SK-N-SH (cell line): ENCODE results near the gene C1orf174. TPM values are rescaled to one million over a fixed set of nuclear protein-coding genes. Genes with fewer than 3 reads are reported as not detected.

Source experiments
- CTCF ChIA-PET: fragments of 300-600, 350-600 bp; formaldehyde crosslinking; extraction: SDS; loops from one replicate; lab custom pipeline; 2021; lab: Yijun Ruan, JAX
- POLR2A ChIA-PET: fragments of 350-600 bp; sonication (Branson Sonifier 250); formaldehyde crosslinking; extraction: SDS; loops from one replicate; lab custom pipeline; 2020; ENCODE audit warnings: antibody characterized with exemption, inconsistent platforms; lab: Yijun Ruan, JAX
- DNase-seq: peaks from one replicate; pipeline ENCODE4 v3.0.0; 2012
- H2AFZ ChIP-seq: fragments of 200-600 bp; sonication (generic); 2 replicates; pipeline ENCODE4 v1.8.1; 2016; ENCODE audit warnings: antibody characterized with exemption, mild to moderate bottlenecking, low read depth
- H3F3A ChIP-seq: fragments of 200-600 bp; sonication (generic); replicated peaks from 2 replicates; pipeline ENCODE3; 2016; ENCODE audit warnings: antibody characterized with exemption, mild to moderate bottlenecking; ENCODE audit not compliant: insufficient read depth
- H3K27ac ChIP-seq, 2 experiments: fragments of 200-500 bp in 1 of 2; fragments of 200-600 bp in 1 of 2; sonication (Bioruptor generic) in 1 of 2; sonication (generic), shearing (Covaris generic) in 1 of 2; 2 replicates each; pipeline versions ENCODE4 v1.5.1 to v1.6.1; 2014 to 2016; ENCODE audit warnings: low read depth in 2 of 2, inconsistent platforms in 1 of 2, low read length in 1 of 2, mild to moderate bottlenecking in 1 of 2, mixed read lengths in 1 of 2
- H3K27me3 ChIP-seq: fragments of 200-600 bp; sonication (generic), shearing (Covaris generic); 2 replicates; pipeline ENCODE4 v1.6.1; 2016; ENCODE audit warnings: mixed run types; ENCODE audit not compliant: insufficient read depth
- H3K36me3 ChIP-seq, 2 experiments: fragments of 200-500 bp in 1 of 2; fragments of 200-600 bp in 1 of 2; sonication (Bioruptor generic) in 1 of 2; sonication (generic) in 1 of 2; replicated peaks in 1 of 2; 2 replicates each; pipeline versions ENCODE3 to v1.5.1; 2014 to 2016; ENCODE audit warnings: low read length in 1 of 2, mild to moderate bottlenecking in 1 of 2; ENCODE audit not compliant: insufficient read depth in 2 of 2, control insufficient read depth in 1 of 2
- H3K4me1 ChIP-seq, 2 experiments: fragments of 200-500 bp in 1 of 2; fragments of 200-600 bp in 1 of 2; sonication (Bioruptor generic) in 1 of 2; sonication (generic), shearing (Covaris generic) in 1 of 2; 2 replicates each; pipeline versions ENCODE4 v1.5.1 to v1.6.1; 2014 to 2016; ENCODE audit warnings: low read depth in 1 of 2, low read length in 1 of 2, mixed run types in 1 of 2; ENCODE audit not compliant: insufficient read depth in 2 of 2, control insufficient read depth in 1 of 2
- H3K4me2 ChIP-seq: fragments of 200-600 bp; sonication (generic), shearing (Covaris generic); 2 replicates; pipeline ENCODE4 v1.6.1; 2017; ENCODE audit warnings: mixed run types
- H3K4me3 ChIP-seq, 2 experiments: fragments of 200-500 bp in 1 of 2; fragments of 200-600 bp in 1 of 2; sonication (Bioruptor generic) in 1 of 2; sonication (generic), shearing (Covaris generic) in 1 of 2; 2 replicates each; pipeline versions ENCODE4 v1.5.1 to v1.8.1; 2014 to 2016; ENCODE audit warnings: low read depth in 2 of 2, inconsistent platforms in 1 of 2, low read length in 1 of 2, mild to moderate bottlenecking in 1 of 2, mixed read lengths in 1 of 2, moderate library complexity in 1 of 2
- H3K79me2 ChIP-seq: fragments of 200-600 bp; sonication (generic); 2 replicates; pipeline ENCODE4 v1.8.1; 2017; ENCODE audit warnings: mild to moderate bottlenecking; ENCODE audit not compliant: insufficient read depth
- H3K9ac ChIP-seq: fragments of 200-600 bp; sonication (generic); 2 replicates; pipeline ENCODE4 v1.6.1; 2017; ENCODE audit warnings: mixed run types
- H3K9me2 ChIP-seq: fragments of 200-600 bp; sonication (generic); 2 replicates; pipeline ENCODE4 v1.6.1; 2017; ENCODE audit warnings: mixed run types
- H3K9me3 ChIP-seq: fragments of 200-600 bp; sonication (generic); 2 replicates; pipeline ENCODE4 v1.6.1; 2017; ENCODE audit warnings: mixed run types, mild to moderate bottlenecking, moderate library complexity
- H4K20me1 ChIP-seq: fragments of 200-600 bp; sonication (generic); 2 replicates; pipeline ENCODE4 v1.6.1; 2017; ENCODE audit warnings: mild to moderate bottlenecking, mixed run types; ENCODE audit not compliant: insufficient read depth
- ELF1 ChIP-seq: IDR thresholded peaks from 2 replicates; pipeline ENCODE4 v1.4.0; 2012
- EZH2phosphoT487 ChIP-seq: fragments of 200-600 bp; sonication (generic); IDR thresholded peaks from 2 replicates; pipeline ENCODE4 v1.6.1; 2017; ENCODE audit warnings: low read depth, mixed run types, mild to moderate bottlenecking, antibody characterized with exemption, moderate library complexity, borderline replicate concordance
- FOSL2 ChIP-seq: IDR thresholded peaks from 2 replicates; pipeline ENCODE4 v1.4.0; 2012; ENCODE audit warnings: low read depth, mild to moderate bottlenecking, moderate library complexity, borderline replicate concordance
- FOXJ3 ChIP-seq: sonication (generic); formaldehyde crosslinking; IDR thresholded peaks from 2 replicates; pipeline ENCODE4 v1.5.1; 2020; ENCODE audit warnings: mild to moderate bottlenecking, missing genetic modification reagents
- FOXM1 ChIP-seq: IDR thresholded peaks from 2 replicates; pipeline ENCODE4 v1.4.0; 2012; ENCODE audit warnings: low read depth, mild to moderate bottlenecking
- MEF2A ChIP-seq: IDR thresholded peaks from 2 replicates; pipeline ENCODE4 v1.4.0; 2012; ENCODE audit warnings: low read depth, borderline replicate concordance
- MXI1 ChIP-seq: IDR thresholded peaks from 2 replicates; pipeline ENCODE4 v1.6.1; 2012; ENCODE audit warnings: mild to moderate bottlenecking, low read depth, low read length, improper control_type of control experiment
- RAD21 ChIP-seq: IDR thresholded peaks from 2 replicates; pipeline ENCODE4 v1.6.1; 2012; ENCODE audit warnings: mild to moderate bottlenecking, low read length
- SIN3A ChIP-seq: IDR thresholded peaks from 2 replicates; pipeline ENCODE4 v1.6.1; 2012; ENCODE audit warnings: low read depth, mild to moderate bottlenecking, low read length, moderate library complexity, borderline replicate concordance
- SMC3 ChIP-seq: IDR thresholded peaks from 2 replicates; pipeline ENCODE4 v1.6.1; 2012; ENCODE audit warnings: low read depth, low read length, improper control_type of control experiment
- TAF1 ChIP-seq: IDR thresholded peaks from 2 replicates; pipeline ENCODE4 v1.6.1; 2012; ENCODE audit warnings: low read depth, mild to moderate bottlenecking, low read length, moderate library complexity, borderline replicate concordance
- WGBS: methylation state at CpG from one replicate; pipeline ENCODE4 v1.1.6; 2017; ENCODE audit warnings: low lambda C conversion rate; 5-methylcytosine and 5-hydroxymethylcytosine counted together
- polyA plus RNA-seq, 3 experiments: library from polyadenylated mRNA; depleted of rRNA; stranded (reverse); fragments of >200 nt; gene quantifications; 2 replicates each; pipeline ENCODE4 v1.2.3, GENCODE V29; 2012
- TF ChIP-seq, protein P1 (sequence below): fragments of 200-600 bp; sonication (generic); IDR thresholded peaks from 2 replicates; pipeline ENCODE4 v1.6.1; 2017; ENCODE audit warnings: antibody characterized with exemption, mild to moderate bottlenecking, moderate library complexity
- TF ChIP-seq, protein P2 (sequence below): IDR thresholded peaks from 2 replicates; pipeline ENCODE4; 2012
- TF ChIP-seq, protein P3 (sequence below): IDR thresholded peaks from 2 replicates; pipeline ENCODE4 v1.4.0; 2012; ENCODE audit warnings: low read depth

C1orf174 gene
- polyA plus RNA-seq, 1 of the 3 experiments (the other 2 are of a cell fraction) = 21.4 TPM

DNA sequence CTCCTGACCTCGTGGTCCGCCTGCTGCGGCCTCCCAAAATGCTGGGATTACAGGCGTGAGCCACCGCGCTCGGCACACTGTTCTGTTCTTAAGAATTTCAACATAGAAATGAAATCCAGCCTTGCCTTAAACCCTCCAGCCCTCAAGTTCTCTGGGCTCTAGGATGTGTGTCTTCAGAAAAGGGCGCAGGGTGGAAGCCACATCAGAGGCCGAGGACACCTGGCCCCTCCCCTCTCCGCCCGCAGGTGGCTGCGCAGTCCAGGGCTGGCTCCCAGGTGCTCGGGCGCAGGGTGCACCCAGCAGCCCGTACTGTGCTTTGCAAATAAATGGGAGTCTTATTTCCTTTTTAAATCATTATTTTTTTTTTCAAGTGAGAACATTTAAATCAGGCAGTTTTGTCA lies 2.0 kb upstream of the C1orf174 start:
- H4K20me1 ChIP-seq = no peaks in the 10 kb centered on the region

DNA sequence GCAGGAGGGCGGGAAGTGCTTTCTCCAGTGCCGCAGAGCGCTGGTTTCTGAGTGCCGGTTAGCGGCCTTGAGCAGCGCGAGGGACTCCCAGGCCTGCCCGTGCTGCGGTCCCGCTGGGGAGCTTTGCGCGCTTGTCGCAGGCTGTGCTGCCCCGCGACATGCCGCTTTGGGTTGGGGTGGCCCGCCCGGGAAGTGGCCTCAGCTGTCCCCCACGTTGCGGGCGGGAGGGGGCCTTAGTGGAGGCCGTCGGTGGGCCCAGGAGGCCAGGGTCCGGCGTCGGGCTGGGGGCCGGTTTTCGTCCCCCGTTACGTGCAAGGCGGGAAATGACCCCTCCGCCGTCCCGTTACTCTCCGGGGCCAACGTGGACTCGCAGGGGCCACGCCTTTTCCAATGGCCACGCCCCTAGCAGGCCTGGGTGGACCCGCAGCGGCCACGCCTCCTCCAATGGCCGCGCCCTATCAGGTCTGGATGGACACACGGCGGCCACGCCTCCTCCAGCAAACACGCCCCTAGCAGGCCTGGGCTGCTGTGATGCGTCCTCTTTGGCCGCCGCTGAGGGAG lies 977 bp upstream of the C1orf174 start:
- DNase-seq = peak; percentile 98
- peaks cover 0 to 12% of the 10 kb centered on the region in 2 experiments for H3K36me3 ChIP-seq
- peak overlapping the region; percentile 100 for H3K4me2 ChIP-seq
- H2AFZ ChIP-seq = peak overlapping the region; percentile 99; the same call in 1 of the 2 replicates
- peaks cover 39% of the 10 kb centered on the region for H3K79me2 ChIP-seq
- H3K27ac ChIP-seq = peak overlapping the region; percentile 91 to 97
- H3F3A ChIP-seq = no peaks in the 10 kb centered on the region
- H3K27me3 ChIP-seq = no peaks in the 10 kb centered on the region
- 6% methylated on average over 6 of the region's 51 CpGs for WGBS
- ChIA-PET CTCF (interaction anchor here (2.1 kb wide), 1 partner anchor 752 kb away, joined by 5 read pairs; no protein-coding TSS in a partner anchor), POLR2A (interaction anchor here (0.6 kb wide), 1 partner anchor 925 kb away, joined by 3 read pairs; no protein-coding TSS in a partner anchor)
- peak overlapping the region; percentile 96 for H3K9ac ChIP-seq
- no peaks in the 10 kb centered on the region for H3K9me3 ChIP-seq
- 0 out of 2 replicates have a peak, but pooled peaks have one; percentile 12 for TF ChIP-seq SIN3A
- TF ChIP-seq, protein P1, sequence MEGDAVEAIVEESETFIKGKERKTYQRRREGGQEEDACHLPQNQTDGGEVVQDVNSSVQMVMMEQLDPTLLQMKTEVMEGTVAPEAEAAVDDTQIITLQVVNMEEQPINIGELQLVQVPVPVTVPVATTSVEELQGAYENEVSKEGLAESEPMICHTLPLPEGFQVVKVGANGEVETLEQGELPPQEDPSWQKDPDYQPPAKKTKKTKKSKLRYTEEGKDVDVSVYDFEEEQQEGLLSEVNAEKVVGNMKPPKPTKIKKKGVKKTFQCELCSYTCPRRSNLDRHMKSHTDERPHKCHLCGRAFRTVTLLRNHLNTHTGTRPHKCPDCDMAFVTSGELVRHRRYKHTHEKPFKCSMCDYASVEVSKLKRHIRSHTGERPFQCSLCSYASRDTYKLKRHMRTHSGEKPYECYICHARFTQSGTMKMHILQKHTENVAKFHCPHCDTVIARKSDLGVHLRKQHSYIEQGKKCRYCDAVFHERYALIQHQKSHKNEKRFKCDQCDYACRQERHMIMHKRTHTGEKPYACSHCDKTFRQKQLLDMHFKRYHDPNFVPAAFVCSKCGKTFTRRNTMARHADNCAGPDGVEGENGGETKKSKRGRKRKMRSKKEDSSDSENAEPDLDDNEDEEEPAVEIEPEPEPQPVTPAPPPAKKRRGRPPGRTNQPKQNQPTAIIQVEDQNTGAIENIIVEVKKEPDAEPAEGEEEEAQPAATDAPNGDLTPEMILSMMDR = no peak
- TF ChIP-seq, protein P2, sequence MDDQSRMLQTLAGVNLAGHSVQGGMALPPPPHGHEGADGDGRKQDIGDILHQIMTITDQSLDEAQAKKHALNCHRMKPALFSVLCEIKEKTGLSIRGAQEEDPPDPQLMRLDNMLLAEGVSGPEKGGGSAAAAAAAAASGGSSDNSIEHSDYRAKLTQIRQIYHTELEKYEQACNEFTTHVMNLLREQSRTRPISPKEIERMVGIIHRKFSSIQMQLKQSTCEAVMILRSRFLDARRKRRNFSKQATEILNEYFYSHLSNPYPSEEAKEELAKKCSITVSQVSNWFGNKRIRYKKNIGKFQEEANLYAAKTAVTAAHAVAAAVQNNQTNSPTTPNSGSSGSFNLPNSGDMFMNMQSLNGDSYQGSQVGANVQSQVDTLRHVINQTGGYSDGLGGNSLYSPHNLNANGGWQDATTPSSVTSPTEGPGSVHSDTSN = peak; percentile 61
- TF ChIP-seq, protein P3, sequence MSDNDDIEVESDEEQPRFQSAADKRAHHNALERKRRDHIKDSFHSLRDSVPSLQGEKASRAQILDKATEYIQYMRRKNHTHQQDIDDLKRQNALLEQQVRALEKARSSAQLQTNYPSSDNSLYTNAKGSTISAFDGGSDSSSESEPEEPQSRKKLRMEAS = peak; percentile 58; the same call in 1 of the 2 replicates
- TF ChIP-seq MXI1 = peak; percentile 87
- TF ChIP-seq ELF1 = no peak
- H3K9me2 ChIP-seq = no peaks in the 10 kb centered on the region
- H3K4me1 ChIP-seq = peaks cover 0 to 18% of the 10 kb centered on the region in 2 experiments; a peak in 1 of 4 replicates
- peak overlapping the region; percentile 90 to 95 for H3K4me3 ChIP-seq
- 0 out of 2 replicates have a peak, but pooled peaks cover 6% of the 10 kb centered on the region for H4K20me1 ChIP-seq

More for the DNA sequence above, 2.0 kb upstream of the C1orf174 start:
- Histone ChIP-seq H3K4me3 (no peak overlapping the region), H3K27me3 (no peaks in the 10 kb centered on the region), H3K27ac (no peak overlapping the region), H2AFZ (no peak overlapping the region), H3K9me2 (no peaks in the 10 kb centered on the region), H3K9ac (no peak overlapping the region), H3K79me2 (peaks cover 29% of the 10 kb centered on the region), H3K4me2 (no peak overlapping the region), H3K36me3 (peaks cover 0 to 12% of the 10 kb centered on the region in 2 experiments), H3F3A (no peaks in the 10 kb centered on the region), H3K9me3 (no peaks in the 10 kb centered on the region), H3K4me1 (peaks cover 0 to 18% of the 10 kb centered on the region in 2 experiments; a peak in 1 of 4 replicates)
- ChIA-PET CTCF (interaction anchor here (1.4 to 1.7 kb wide), 2 partner anchors 9 to 117 kb away, joined by 3 to 5 read pairs; no protein-coding TSS in a partner anchor), POLR2A (no interaction called here)
- 96% methylated on average over 15 of the region's 15 CpGs for WGBS
- no peak for DNase-seq
- TF ChIP-seq FOXM1 = no peak
- no peak for TF ChIP-seq FOSL2
- TF ChIP-seq RAD21 = no peak
- no peak for TF ChIP-seq SIN3A
- TF ChIP-seq MEF2A = no peak
- TF ChIP-seq FOXJ3 (CRISPR knock-in tag) = no peak
- no peak for TF ChIP-seq ELF1
- TF ChIP-seq SMC3 = no peak
- TF ChIP-seq MXI1 = no peak
- no peak for TF ChIP-seq TAF1
- TF ChIP-seq, protein P3 = no peak
- no peak for TF ChIP-seq EZH2phosphoT487
